Measurements from ENCODE around the gene ADCY2. TPM values are rescaled to one million over a fixed set of nuclear protein-coding genes. Genes with fewer than 3 reads are reported as not detected.

ADCY2 gene
- total RNA-seq, 6 experiments from 2014 or later = 0.93 TPM; not detected in 5

GRCh38 chr5:7773178-7773577, 377.2 kb downstream of the ADCY2 start:
- H3K9me3 ChIP-seq = no peaks in the 10 kb centered on the region
- H3K4me3 ChIP-seq = no peak overlapping the region
- WGBS (ENCODE audit: insufficient coverage, low coverage, low lambda C conversion rate, missing lambda C conversion rate) = 84% methylated on average over 6 of the region's 6 CpGs
- ATAC-seq = no peak
- H3K27ac ChIP-seq = no peak overlapping the region
- H3K4me1 ChIP-seq = no peaks in the 10 kb centered on the region
- no peak for DNase-seq
- TF ChIP-seq, protein P1, sequence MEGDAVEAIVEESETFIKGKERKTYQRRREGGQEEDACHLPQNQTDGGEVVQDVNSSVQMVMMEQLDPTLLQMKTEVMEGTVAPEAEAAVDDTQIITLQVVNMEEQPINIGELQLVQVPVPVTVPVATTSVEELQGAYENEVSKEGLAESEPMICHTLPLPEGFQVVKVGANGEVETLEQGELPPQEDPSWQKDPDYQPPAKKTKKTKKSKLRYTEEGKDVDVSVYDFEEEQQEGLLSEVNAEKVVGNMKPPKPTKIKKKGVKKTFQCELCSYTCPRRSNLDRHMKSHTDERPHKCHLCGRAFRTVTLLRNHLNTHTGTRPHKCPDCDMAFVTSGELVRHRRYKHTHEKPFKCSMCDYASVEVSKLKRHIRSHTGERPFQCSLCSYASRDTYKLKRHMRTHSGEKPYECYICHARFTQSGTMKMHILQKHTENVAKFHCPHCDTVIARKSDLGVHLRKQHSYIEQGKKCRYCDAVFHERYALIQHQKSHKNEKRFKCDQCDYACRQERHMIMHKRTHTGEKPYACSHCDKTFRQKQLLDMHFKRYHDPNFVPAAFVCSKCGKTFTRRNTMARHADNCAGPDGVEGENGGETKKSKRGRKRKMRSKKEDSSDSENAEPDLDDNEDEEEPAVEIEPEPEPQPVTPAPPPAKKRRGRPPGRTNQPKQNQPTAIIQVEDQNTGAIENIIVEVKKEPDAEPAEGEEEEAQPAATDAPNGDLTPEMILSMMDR (IDR thresholded peaks at IDR 0.05) = no peak
- no peak for TF ChIP-seq POLR2A (IDR thresholded peaks at IDR 0.05)
- H3K27me3 ChIP-seq = no peaks in the 10 kb centered on the region
- H3K36me3 ChIP-seq = no peaks in the 10 kb centered on the region
- intact Hi-C loops (cut with DNase I) = no loop called here

DNA sequence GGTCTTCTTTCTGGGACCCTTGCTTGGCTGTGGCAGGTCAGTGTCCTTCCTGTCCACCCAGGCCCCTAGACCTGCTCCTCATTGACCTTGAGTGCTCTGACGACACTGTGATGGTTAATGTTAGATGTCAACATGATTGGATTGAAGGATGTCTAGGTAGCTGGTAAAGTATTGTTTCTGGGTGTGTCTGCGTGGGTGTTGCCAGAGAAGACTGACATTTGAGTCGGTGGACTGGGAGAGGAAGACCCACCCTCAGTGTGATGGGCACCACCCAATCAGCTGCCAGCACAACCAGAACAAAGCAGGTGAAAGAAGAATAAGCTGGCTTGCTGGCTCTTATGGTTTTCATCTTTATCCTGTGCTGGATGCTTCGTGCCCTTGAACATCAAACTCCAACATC, 380.5 kb downstream of the ADCY2 start:
- WGBS (ENCODE audit: insufficient coverage, low coverage, low lambda C conversion rate, missing lambda C conversion rate) = 36% methylated on average over 2 of the region's 4 CpGs
- no peak overlapping the region for H3K4me3 ChIP-seq
- H3K27me3 ChIP-seq = no peaks in the 10 kb centered on the region
- intact Hi-C loops (cut with DNase I) = no loop called here
- DNase-seq (no peak), ATAC-seq (no peak)
- H3K36me3 ChIP-seq = no peaks in the 10 kb centered on the region
- TF ChIP-seq, protein P1 (IDR thresholded peaks at IDR 0.05) = no peak
- TF ChIP-seq POLR2A (IDR thresholded peaks at IDR 0.05) = no peak
- H3K27ac ChIP-seq = no peak overlapping the region
- H3K9me3 ChIP-seq = no peaks in the 10 kb centered on the region
- H3K4me1 ChIP-seq = no peaks in the 10 kb centered on the region

DNA sequence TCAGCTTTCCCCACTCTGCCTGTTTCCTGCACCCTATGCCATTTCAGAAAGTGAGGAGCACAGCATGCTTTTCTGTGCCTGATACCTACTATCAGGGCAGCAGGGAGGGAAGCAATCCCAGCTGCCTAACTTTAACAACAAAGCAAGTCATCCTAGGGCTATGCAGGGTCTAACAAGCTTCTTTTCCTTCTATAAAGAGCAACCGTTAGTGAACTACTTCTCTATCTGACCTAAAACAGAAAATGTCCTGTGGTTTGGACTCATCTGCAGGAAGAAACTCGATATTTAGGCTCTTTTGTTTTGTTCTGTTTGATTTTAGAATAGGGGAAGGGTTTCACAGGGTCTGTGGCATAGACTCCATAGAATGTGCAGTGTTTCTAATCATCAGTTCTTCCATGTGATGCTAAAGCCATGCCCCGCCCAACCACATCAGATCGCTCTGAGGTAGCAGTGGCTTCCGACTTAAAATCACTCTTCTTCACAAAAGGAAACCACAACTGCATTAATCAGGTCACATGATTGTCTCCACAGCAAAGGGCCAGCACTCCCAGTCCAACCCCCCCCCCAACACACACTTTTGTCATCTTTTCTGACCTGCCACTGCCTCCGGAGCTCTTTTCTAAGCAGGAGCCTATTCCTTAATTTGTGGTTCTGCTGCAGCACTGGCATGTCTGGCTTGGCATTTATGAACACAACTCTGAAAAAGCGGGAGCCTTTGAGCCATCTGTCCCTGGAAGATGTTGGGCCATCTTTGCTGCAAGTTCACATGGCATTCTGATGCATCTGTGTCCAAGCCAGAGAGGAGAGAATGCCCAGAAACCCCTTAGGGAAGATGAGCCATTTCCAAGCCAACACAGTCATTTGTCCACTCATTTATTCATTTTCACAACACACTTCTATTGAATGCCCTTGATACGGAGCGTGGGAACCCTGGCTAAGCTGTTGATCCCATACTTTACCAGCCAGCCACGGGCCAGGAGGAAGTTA, 383.4 kb downstream of the ADCY2 start:
- Histone ChIP-seq H3K9me3 (no peaks in the 10 kb centered on the region), H3K4me1 (no peaks in the 10 kb centered on the region), H3K27me3 (no peaks in the 10 kb centered on the region), H3K4me3 (no peak overlapping the region), H3K27ac (no peak overlapping the region), H3K36me3 (no peaks in the 10 kb centered on the region)
- WGBS (ENCODE audit: insufficient coverage, low coverage, low lambda C conversion rate, missing lambda C conversion rate) = 35% methylated on average over 5 of the region's 10 CpGs
- ATAC-seq = no peak
- no peak for DNase-seq
- no peak for TF ChIP-seq POLR2A (IDR thresholded peaks at IDR 0.05)
- intact Hi-C loops (cut with DNase I) = no loop called here

GRCh38 chr5:7781899-7782298, 386.0 kb downstream of the ADCY2 start:
- 0% methylated on average over 1 of the region's 3 CpGs for WGBS (ENCODE audit: insufficient coverage, low coverage, low lambda C conversion rate, missing lambda C conversion rate)
- Histone ChIP-seq H3K36me3 (no peaks in the 10 kb centered on the region), H3K27ac (no peak overlapping the region), H3K4me3 (no peak overlapping the region), H3K27me3 (no peaks in the 10 kb centered on the region), H3K9me3 (no peaks in the 10 kb centered on the region), H3K4me1 (no peaks in the 10 kb centered on the region)
- no peak for ATAC-seq
- no peak for DNase-seq
- intact Hi-C loops (cut with DNase I) = no loop called here
- TF ChIP-seq, protein P1 (IDR thresholded peaks at IDR 0.05) = no peak
- no peak for TF ChIP-seq POLR2A (IDR thresholded peaks at IDR 0.05)

GRCh38 chr5:7784683-7785380, 388.9 kb downstream of the ADCY2 start:
- H3K4me1 ChIP-seq = no peaks in the 10 kb centered on the region
- intact Hi-C loops (cut with DNase I) = no loop called here
- no peak overlapping the region for H3K27ac ChIP-seq
- H3K27me3 ChIP-seq = no peaks in the 10 kb centered on the region
- DNase-seq (no peak), ATAC-seq (no peak)
- H3K36me3 ChIP-seq = no peaks in the 10 kb centered on the region
- 39% methylated on average over 3 of the region's 4 CpGs for WGBS (ENCODE audit: insufficient coverage, low coverage, low lambda C conversion rate, missing lambda C conversion rate)
- TF ChIP-seq, protein P1 (IDR thresholded peaks at IDR 0.05) = no peak
- TF ChIP-seq POLR2A (IDR thresholded peaks at IDR 0.05) = no peak
- H3K4me3 ChIP-seq = no peak overlapping the region
- H3K9me3 ChIP-seq = no peaks in the 10 kb centered on the region

Measured in right lobe of liver (tissue), 6 donors.